Liver (tissue), 9 donors: Measurements from ENCODE around the gene ITPK1. TPM values are rescaled to one million over a fixed set of nuclear protein-coding genes. Genes with fewer than 3 reads are reported as not detected.
A peak's percentile ranks its signal among the peaks of the same experiment; 100 is the strongest.

Source experiments
- DNase-seq: peaks from one replicate; pipeline ENCODE4 v3.0.0-alpha.2; 2017; ENCODE audit warnings: low spot score
- H3K27ac ChIP-seq, 2 donors: one replicate each; pipeline ENCODE4 v1.7.0; 2013; ENCODE audit warnings: inconsistent platforms in 2 of 2, low read length in 2 of 2, control low read depth in 1 of 2, low read depth in 1 of 2, mild to moderate bottlenecking in 1 of 2
- H3K27me3 ChIP-seq, 4 donors: one replicate each; pipeline versions ENCODE4 v1.6.1 to v1.7.0; 2013; ENCODE audit warnings: low read length in 3 of 4, inconsistent platforms in 1 of 4, mild to moderate bottlenecking in 1 of 4, moderate library complexity in 1 of 4; ENCODE audit not compliant: control insufficient read depth in 4 of 4, insufficient read depth in 4 of 4
- H3K36me3 ChIP-seq, 4 donors: one replicate each; pipeline versions ENCODE4 v1.6.1 to v1.7.0; 2013; ENCODE audit warnings: low read length in 3 of 4, mild to moderate bottlenecking in 3 of 4, low read depth in 1 of 4, moderate library complexity in 1 of 4; ENCODE audit not compliant: control insufficient read depth in 4 of 4, insufficient read depth in 3 of 4
- H3K4me1 ChIP-seq, 4 donors: one replicate each; pipeline versions ENCODE4 v1.6.1 to v1.7.0; 2013; ENCODE audit warnings: low read length in 3 of 4, mild to moderate bottlenecking in 3 of 4, moderate library complexity in 1 of 4; ENCODE audit not compliant: control insufficient read depth in 4 of 4, insufficient read depth in 4 of 4
- H3K4me3 ChIP-seq, 3 donors: one replicate each; pipeline versions ENCODE4 v1.6.1 to v1.7.0; 2013; ENCODE audit warnings: low read length in 3 of 3, control low read depth in 1 of 3, low read depth in 1 of 3, mild to moderate bottlenecking in 1 of 3
- H3K9ac ChIP-seq, 2 donors: one replicate each; pipeline ENCODE4 v1.7.0; 2013; ENCODE audit warnings: low read length in 2 of 2, mild to moderate bottlenecking in 2 of 2, moderate library complexity in 2 of 2, control low read depth in 1 of 2, low read depth in 1 of 2
- H3K9me3 ChIP-seq, 4 donors: one replicate each; pipeline versions ENCODE4 v1.6.1 to v1.7.0; 2013; ENCODE audit warnings: low read length in 3 of 4; ENCODE audit not compliant: control insufficient read depth in 4 of 4
- ATF3 ChIP-seq: IDR thresholded peaks from 2 replicates; pipeline ENCODE4 v1.6.1; 2016; ENCODE audit warnings: antibody characterized with exemption
- CTCF ChIP-seq: fragments of 150-350 bp; IDR thresholded peaks from 2 replicates; pipeline ENCODE4 v1.5.1; 2017; ENCODE audit warnings: improper control_type of control experiment, low read depth, low read length; ENCODE audit not compliant: missing input control
- EGR1 ChIP-seq, 2 donors: IDR thresholded peaks; 2 replicates each; pipeline ENCODE4 v1.6.1; 2016 to 2018; ENCODE audit warnings: antibody characterized with exemption in 2 of 2, low read depth in 2 of 2
- FOXA1 ChIP-seq: IDR thresholded peaks from 2 replicates; pipeline ENCODE4 v1.6.1; 2016; ENCODE audit warnings: antibody characterized with exemption
- FOXA2 ChIP-seq: IDR thresholded peaks from 2 replicates; pipeline ENCODE4 v1.6.1; 2016; ENCODE audit warnings: antibody characterized with exemption
- GABPA ChIP-seq, 2 donors: IDR thresholded peaks in 1 of 2; conservative IDR thresholded peaks in 1 of 2; 2 replicates each; pipeline ENCODE4 v1.6.1; 2016; ENCODE audit warnings: antibody characterized with exemption in 2 of 2, mild to moderate bottlenecking in 1 of 2, moderate library complexity in 1 of 2
- HNF4A ChIP-seq, 2 donors: conservative IDR thresholded peaks; 2 replicates each; pipeline ENCODE4 v1.6.1; 2016; ENCODE audit warnings: antibody characterized with exemption in 2 of 2, mild to moderate bottlenecking in 2 of 2
- HNF4G ChIP-seq: IDR thresholded peaks from 2 replicates; pipeline ENCODE4 v1.6.1; 2016; ENCODE audit warnings: antibody characterized with exemption
- JUND ChIP-seq, 2 donors: IDR thresholded peaks; 2 replicates each; pipeline ENCODE4 v1.6.1; 2016; ENCODE audit warnings: antibody characterized with exemption in 2 of 2
- MAX ChIP-seq: IDR thresholded peaks from 2 replicates; pipeline ENCODE4 v1.6.1; 2016; ENCODE audit warnings: antibody characterized with exemption
- NR2F2 ChIP-seq: IDR thresholded peaks from 2 replicates; pipeline ENCODE4 v1.6.1; 2016; ENCODE audit warnings: antibody characterized with exemption
- RAD21 ChIP-seq, 2 donors: IDR thresholded peaks; 2 replicates each; pipeline ENCODE4 v1.6.1; 2016; ENCODE audit warnings: antibody characterized with exemption in 2 of 2, mild to moderate bottlenecking in 2 of 2
- REST ChIP-seq: IDR thresholded peaks from 2 replicates; pipeline ENCODE4 v1.6.1; 2016; ENCODE audit warnings: antibody characterized with exemption, mild to moderate bottlenecking
- RXRA ChIP-seq, 2 donors: IDR thresholded peaks; 2 replicates each; pipeline ENCODE4 v1.6.1; 2017 to 2018; ENCODE audit warnings: antibody characterized with exemption in 2 of 2, mild to moderate bottlenecking in 1 of 2
- SP1 ChIP-seq: IDR thresholded peaks from 2 replicates; pipeline ENCODE4 v1.6.1; 2018; ENCODE audit warnings: antibody characterized with exemption, mild to moderate bottlenecking
- TAF1 ChIP-seq: conservative IDR thresholded peaks from 2 replicates; pipeline ENCODE4 v1.6.1; 2016; ENCODE audit warnings: antibody characterized with exemption, mild to moderate bottlenecking
- YY1 ChIP-seq: IDR thresholded peaks from 2 replicates; pipeline ENCODE4 v1.6.1; 2016; ENCODE audit warnings: antibody characterized with exemption, mild to moderate bottlenecking
- ZBTB33 ChIP-seq: IDR thresholded peaks from 2 replicates; pipeline ENCODE4 v1.6.1; 2016; ENCODE audit warnings: antibody characterized with exemption
- WGBS: extraction: QIAGEN DNeasy Blood & Tissue Kit; methylation state at CpG from one replicate; pipeline ENCODE4 v1.1.7; 2013; 5-methylcytosine and 5-hydroxymethylcytosine counted together
- polyA plus RNA-seq, 2 donors: library from polyadenylated mRNA; stranded (reverse) in 1 of 2; unstranded in 1 of 2; fragments of 200-250 nt in 1 of 2; fragments of >200 nt in 1 of 2; fragmentation: Nextera tagmentation in 1 of 2; extraction: Ambion mirVana in 1 of 2; gene quantifications; one replicate each; pipeline versions ENCODE4 v1.2.1 to v1.2.3, GENCODE V29; 2013 to 2015
- total RNA-seq, 2 donors: library from RNA; depleted of rRNA; stranded (reverse); fragments of >200 nt; gene quantifications; one replicate each; pipeline ENCODE4 v1.2.3, GENCODE V29; 2014
- donor health status: healthy.
- donor health status: healthy.
- donor health status: healthy.
- donor health status: healthy.
- donor health status: healthy.

Gene ITPK1
- total and polyA plus RNA-seq, 4 donors: 9.0 to 41.2 (median 20.4) TPM

GRCh38 chr14:92984082-92984788, 131.5 kb downstream of the ITPK1 start:
- H3K9me3 ChIP-seq: no peaks in the 10 kb centered on the region
- DNase-seq: no peak
- H3K27me3 ChIP-seq: no peaks in the 10 kb centered on the region
- peak overlapping the region in 1 of 2 donors; percentile 70 for H3K9ac ChIP-seq
- H3K4me1 ChIP-seq: peaks cover 11 to 36% (median 32%) of the 10 kb centered on the region in 4 donors
- no peaks in the 10 kb centered on the region for H3K36me3 ChIP-seq
- peak overlapping the region; percentile 79 to 82 for H3K27ac ChIP-seq
- TF ChIP-seq ZBTB33: no peak
- TF ChIP-seq MAX: no peak
- TF ChIP-seq YY1: no peak
- TF ChIP-seq REST: no peak
- no peak for TF ChIP-seq GABPA (IDR thresholded peaks at IDR 0.05 in 1 of 2, conservative IDR thresholded peaks at IDR 0.05 in 1 of 2)
- no peak for TF ChIP-seq CTCF
- TF ChIP-seq JUND (IDR thresholded peaks at IDR 0.05): no peak
- TF ChIP-seq SP1: no peak
- TF ChIP-seq HNF4G: no peak
- no peak for TF ChIP-seq TAF1
- no peak for TF ChIP-seq RAD21 (IDR thresholded peaks at IDR 0.05)
- no peak for TF ChIP-seq NR2F2
- no peak for TF ChIP-seq FOXA1
- no peak for TF ChIP-seq FOXA2
- no peak for TF ChIP-seq ATF3
- no peak for TF ChIP-seq RXRA (IDR thresholded peaks at IDR 0.05)
- no peak for TF ChIP-seq HNF4A (conservative IDR thresholded peaks at IDR 0.05)
- TF ChIP-seq EGR1 (IDR thresholded peaks at IDR 0.05; ENCODE audit: low read depth in 2 of 2): no peak
- H3K4me3 ChIP-seq: no peak overlapping the region
- WGBS: 83% methylated on average over 5 of the region's 5 CpGs
